ENCODE measurements around the gene USP7.
"Not testable (repeated sequence)": the region's sequence is repeated elsewhere in the genome, so short reads cannot be mapped to it uniquely, and the experiment has no call there.

The USP7 gene

GRCh38 chr16:8972843-8973586 is 9.3 kb upstream of the USP7 start:
- DNase-seq = no peak

DNA sequence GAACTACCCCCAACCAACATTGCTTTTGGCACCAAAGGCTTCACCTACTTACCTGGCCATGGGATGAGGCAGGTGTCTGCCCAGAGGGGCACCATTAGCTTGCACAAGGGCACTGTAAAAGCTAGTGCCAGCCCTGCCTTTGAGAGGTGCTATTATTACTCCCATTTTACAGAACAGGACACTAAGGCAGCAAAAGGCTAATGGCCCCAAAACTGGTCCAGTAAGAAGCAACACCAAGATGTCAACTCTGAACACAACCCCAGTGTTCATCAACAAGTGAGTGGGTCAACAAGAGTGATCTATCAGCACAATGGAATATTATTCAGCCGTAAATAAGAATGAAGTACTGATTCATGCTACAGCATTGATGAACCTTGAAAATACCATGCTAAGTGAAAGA is 7.7 kb upstream of the USP7 start:
- no peak for DNase-seq

- not testable (repeated sequence) for DNase-seq
Measured at GRCh38 chr16:8969202-8969897, 5.6 kb upstream of the USP7 start.

GRCh38 chr16:8968054-8968453 is 4.3 kb upstream of the USP7 start:
- not testable (repeated sequence) for DNase-seq

DNA sequence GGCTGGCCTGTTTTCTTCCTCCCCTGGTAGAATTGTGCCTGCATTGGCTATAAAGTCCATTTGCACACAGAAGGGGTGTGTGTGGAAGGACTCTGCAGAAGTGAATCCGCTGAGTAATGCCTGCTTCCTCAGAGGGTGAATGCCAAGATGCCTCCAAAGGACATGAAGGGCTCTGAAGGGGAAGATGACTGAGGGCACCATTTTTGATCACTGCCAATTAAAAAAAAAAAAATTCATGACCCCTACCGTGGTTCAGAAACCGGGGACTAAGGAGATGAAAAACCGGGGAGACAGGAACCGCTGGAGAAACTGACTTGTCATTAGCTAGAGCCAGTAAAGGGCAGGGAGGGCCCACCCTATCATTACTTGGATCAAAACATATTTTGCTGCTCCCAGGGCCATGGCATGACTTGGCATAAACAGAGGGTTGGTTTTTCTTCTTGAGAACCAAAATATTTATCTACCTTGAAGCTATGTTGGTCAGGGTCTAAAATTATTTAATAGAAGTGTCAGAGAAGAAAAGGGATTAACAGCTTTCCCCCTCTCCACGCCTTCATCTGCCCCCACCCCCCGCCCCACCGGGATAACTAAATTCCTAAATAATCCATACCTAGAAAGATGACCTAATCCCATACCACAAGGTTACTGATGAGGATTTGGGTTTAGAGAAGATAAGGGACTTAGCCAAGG is 3.6 kb upstream of the USP7 start:
- no peak for DNase-seq

DNA sequence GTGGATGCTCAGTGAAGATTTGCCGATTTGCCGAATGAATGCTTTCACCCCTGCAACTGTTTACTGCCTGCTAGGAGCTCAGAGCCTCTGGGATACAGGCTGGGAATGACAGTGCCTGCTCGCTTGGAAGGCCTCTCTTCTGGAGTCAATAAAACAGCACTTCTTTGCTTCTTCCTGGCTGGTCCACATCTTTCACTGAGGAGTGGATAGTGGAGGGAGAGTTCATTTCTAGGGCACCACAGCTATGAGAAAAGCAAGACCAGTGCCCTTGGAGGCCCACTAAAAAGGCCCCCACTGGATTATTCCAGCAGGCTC is 3.1 kb upstream of the USP7 start:
- DNase-seq = no peak

DNA sequence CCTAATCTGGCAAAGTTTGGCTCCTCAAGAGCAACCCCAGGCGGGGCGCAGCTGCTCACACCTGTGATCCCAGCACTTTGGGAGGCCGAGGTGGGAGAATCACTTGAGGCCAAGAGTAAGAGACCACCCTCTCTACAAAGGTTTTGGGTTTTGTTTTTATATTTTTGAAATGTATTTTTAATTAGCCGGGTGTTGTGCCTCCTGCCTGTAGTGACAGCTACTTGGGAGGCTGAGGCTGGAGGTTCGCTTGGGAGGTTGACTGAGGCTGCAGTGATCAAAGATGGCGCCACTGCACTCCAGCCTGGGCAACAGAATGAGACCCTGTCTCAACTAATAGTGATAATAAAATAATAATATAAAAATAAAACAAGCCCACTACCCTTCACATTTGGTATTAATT is 756 bp upstream of the USP7 start:
- no peak for DNase-seq

- peak in 2 of 5 donors; percentile 6 to 32 for DNase-seq
Measured at GRCh38 chr16:8963010-8963820, 491 bp downstream of the USP7 start.

GRCh38 chr16:8962393-8963009 is 1.2 kb downstream of the USP7 start:
- DNase-seq = peak; percentile 26 to 63 (median 52)

GRCh38 chr16:8961811-8962390 is 1.8 kb downstream of the USP7 start:
- DNase-seq = peak in 1 of 5 donors; percentile 5

DNA sequence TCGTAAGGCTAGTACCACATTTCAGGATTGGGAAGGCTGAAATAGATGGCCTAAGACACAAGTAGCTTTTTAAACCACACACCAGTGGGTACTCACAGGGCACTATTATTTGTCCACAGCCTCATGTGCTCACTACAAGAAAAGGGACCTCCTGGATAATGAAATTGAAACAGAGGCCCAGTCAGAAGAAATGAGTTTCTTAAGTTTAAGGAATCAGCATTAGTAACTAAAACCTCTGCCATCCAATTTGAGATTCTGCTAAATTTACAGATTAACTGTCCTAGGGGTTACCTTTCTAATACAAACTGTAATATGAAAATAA is 3.0 kb downstream of the USP7 start:
- DNase-seq = no peak

DNA sequence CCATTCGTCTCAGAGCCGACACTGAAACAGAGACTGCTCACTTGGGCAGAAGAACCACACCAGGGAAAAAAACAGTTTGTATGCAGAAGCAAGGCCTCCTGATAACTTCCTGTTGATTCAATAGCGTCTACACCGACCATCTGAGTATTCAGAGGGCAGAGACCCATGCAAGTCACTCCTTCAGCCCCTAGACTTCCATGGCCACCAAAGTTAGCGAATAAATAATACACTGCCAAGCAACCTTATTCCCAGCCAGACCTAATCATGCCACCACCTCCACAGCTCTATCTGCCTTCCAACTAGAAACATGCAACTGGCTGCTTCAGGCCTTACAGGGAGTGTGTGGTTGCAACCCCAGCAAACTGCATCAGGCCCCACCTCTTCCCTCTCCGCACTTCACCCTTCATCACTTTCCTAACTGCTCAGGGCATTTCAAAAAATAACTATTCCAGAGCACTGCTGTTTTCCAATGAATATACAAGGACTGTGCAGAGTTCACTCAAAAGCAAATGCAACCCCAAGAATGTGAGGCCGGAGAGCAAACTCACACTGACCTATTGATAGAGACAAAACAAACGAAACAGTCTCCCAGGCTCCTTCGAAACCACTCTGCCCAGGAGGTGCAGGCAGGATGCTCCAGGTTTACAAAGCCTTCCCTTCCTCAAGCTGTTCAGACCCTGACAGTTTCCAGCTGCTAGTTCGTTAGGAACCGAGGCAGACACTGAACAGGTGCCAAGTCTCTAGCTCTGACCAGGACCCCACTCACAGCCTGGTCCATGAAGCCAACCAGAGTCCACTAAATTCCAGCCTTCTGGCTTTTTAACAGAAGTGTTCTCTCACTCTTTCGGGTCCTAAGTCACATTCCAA is 3.6 kb downstream of the USP7 start:
- DNase-seq = peak in 1 of 5 donors; percentile 58

DNA sequence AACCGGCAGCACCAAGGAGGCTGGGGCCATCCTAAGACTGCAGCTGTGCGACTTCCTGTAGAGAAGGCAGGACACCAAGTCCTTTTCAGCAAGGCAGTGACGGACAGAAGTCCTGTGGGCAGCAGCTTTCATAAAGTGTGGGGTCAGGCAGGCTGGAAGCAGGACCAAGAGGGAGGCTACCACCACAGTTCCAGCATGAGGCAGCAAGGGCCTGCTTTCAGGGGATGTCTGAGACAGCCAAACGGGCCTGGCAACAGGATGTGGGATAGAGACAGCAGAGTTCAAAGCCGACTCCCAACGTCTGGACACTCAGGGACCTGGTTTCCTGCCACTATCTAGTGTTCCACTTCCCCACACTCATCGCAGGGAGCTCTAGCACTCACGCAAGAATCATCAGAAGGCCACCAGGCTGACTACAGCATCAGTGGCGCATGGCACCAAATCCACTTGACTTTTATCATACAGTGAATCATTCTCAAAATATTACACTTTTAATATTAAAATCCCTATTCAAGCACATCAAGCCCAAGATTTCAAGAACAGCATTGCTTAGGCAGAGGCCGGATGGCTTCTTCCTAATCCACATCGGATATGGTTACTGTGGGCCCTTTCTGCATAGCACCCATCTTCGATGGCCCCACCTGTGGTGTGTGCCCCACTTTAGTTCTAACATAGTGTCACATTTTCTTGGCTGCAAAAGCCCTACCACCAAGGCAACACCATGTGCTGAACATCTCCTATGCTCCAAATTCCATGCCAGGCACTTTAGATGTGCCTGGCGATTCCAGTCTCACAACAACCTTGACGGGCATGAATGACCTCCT is 5.2 kb downstream of the USP7 start:
- DNase-seq = peak in 2 of 5 donors; percentile 11 to 42

DNA sequence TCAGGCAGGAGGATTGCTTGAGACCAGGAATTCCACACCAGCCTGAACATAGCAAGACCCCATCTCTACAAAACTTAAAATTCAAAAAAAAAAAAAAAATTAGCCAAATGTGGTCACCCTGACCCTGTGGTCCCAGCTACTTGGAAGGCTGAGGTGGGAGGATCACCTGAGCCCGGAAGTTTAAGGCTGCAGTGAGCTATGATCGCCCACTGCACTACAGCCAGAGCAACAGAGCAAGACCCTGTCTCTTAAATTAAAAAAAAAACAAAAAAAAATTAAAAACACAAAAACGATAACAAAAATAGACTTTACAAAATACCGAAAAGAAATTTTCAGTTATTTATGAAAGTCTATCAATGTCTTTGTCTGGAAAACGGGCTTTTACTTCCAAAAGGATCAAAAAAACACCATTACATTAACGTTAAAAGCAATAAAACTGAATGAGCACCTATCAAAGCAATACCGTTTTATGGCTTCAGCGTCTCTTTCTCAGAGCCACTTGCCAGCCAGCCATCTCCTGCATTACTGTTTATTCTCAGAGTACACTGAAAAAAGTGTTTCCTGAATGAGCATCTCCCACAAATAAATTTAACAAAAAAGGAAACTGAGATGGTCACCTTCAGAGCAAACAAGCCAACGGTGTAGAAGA is 6.1 kb downstream of the USP7 start:
- no peak for DNase-seq

- no peak for DNase-seq
Measured at GRCh38 chr16:8957063-8957397, 6.7 kb downstream of the USP7 start.

- no peak for DNase-seq
Measured at GRCh38 chr16:8956265-8957062, 7.2 kb downstream of the USP7 start.

GRCh38 chr16:8955828-8956227 is 7.9 kb downstream of the USP7 start:
- DNase-seq = no peak

DNA sequence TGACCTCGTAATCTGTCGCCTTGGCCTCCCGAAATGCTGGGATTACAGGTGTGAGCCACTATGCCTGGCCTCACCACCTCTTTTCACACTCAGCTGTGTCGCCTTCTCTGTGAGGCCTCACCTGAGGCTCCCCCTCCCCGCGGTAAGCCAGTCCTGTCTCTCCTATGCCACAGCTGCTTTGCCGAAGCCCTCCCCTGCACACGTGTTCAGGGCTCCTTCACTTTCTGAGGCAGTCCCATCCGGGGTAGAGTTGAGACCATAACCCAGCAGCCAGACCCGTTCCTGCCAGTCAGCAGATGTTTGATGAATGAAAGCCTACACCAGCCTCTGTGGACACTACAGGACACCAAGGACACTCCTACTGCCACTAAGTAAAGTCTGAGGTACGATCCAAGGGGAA is 10.6 kb downstream of the USP7 start:
- no peak for DNase-seq

DNA sequence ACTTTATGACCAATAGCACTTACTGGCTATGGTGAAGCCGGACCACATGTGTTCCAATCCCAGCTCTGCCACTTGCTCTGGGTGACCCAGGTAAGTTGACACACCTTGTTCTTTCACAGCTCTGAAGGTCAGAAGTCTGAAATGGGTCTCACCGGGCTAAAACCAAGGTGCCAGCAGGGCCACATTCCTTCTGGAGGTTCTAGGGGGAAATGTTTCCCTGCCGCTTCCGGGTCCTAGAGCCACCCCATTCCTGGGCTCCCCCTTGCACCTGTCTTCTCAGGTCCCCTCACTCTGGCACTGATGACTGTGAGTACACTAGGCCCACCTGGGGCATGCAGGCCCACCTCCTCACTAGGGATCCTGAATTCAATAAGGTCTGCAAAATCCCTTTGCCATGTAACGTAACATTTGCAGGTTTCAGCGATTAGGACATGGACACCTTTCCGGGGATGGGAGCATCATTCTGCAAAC is 11.4 kb downstream of the USP7 start:
- no peak for DNase-seq
